Activated T-cell treated with anti-CD3 and anti-CD28 coated beads for 48 hours (primary cell): Measurements from ENCODE around the gene ZNF582.
A peak's percentile ranks its signal among the peaks of the same experiment; 100 is the strongest.
"Not testable (repeated sequence)": the region's sequence is repeated elsewhere in the genome, so short reads cannot be mapped to it uniquely, and the experiment has no call there.

Source experiments
- DNase-seq: peaks from one replicate; pipeline ENCODE4 v3.0.0-alpha.2; 2020; ENCODE audit warnings: low read depth

The ZNF582 gene

GRCh38 chr19:56351208-56351607 lies 42.1 kb downstream of the ZNF582 start:
- no peak for DNase-seq

- peak; percentile 5 for DNase-seq
These were observed 42.8 kb downstream of the ZNF582 start for GRCh38 chr19:56350416-56351045.

- DNase-seq: peak; percentile 5
These were observed 45.0 kb downstream of the ZNF582 start for GRCh38 chr19:56348289-56348877.

GRCh38 chr19:56347163-56347778 lies 46.1 kb downstream of the ZNF582 start:
- DNase-seq: no peak

- DNase-seq: no peak
These were observed 51.4 kb downstream of the ZNF582 start for GRCh38 chr19:56341948-56342347.

GRCh38 chr19:56339031-56339430 lies 54.3 kb downstream of the ZNF582 start:
- not testable (repeated sequence) for DNase-seq

- not testable (repeated sequence) for DNase-seq
These were observed 56.3 kb downstream of the ZNF582 start for GRCh38 chr19:56337077-56337476.

GRCh38 chr19:56335371-56335770 lies 58.0 kb downstream of the ZNF582 start:
- not testable (repeated sequence) for DNase-seq

- DNase-seq: no peak
These were observed 59.8 kb downstream of the ZNF582 start for GRCh38 chr19:56333506-56333905.
